ENCODE results near the gene ZNF276.
A peak's percentile ranks its signal among the peaks of the same experiment; 100 is the strongest.

Gene ZNF276

GRCh38 chr16:89695875-89696669 is 25.3 kb upstream of the ZNF276 start:
- no peak for TF ChIP-seq CTCF (IDR thresholded peaks at IDR 0.05)

GRCh38 chr16:89696670-89697128 is 24.6 kb upstream of the ZNF276 start:
- no peak for TF ChIP-seq CTCF (IDR thresholded peaks at IDR 0.05)

GRCh38 chr16:89697161-89697615 is 24.1 kb upstream of the ZNF276 start:
- TF ChIP-seq CTCF (IDR thresholded peaks at IDR 0.05), result no peak

GRCh38 chr16:89697616-89698331 is 23.6 kb upstream of the ZNF276 start:
- no peak for TF ChIP-seq CTCF (IDR thresholded peaks at IDR 0.05)

GRCh38 chr16:89700100-89700648 is 21.2 kb upstream of the ZNF276 start:
- TF ChIP-seq CTCF (IDR thresholded peaks at IDR 0.05), result peak; percentile 57

- peak; percentile 45 for TF ChIP-seq CTCF (IDR thresholded peaks at IDR 0.05)
Observed at GRCh38 chr16:89700649-89701424, 20.5 kb upstream of the ZNF276 start.

Measured in LNCAP (cell line).